DMS53 (cell line): Measurements from ENCODE around the gene MALRD1.
"Not testable (repeated sequence)": the region's sequence is repeated elsewhere in the genome, so short reads cannot be mapped to it uniquely, and the experiment has no call there.

Experiments used
- DNase-seq: peaks from one replicate; lab custom pipeline; 2025; lab: John Stamatoyannopoulos, UW

Gene MALRD1

DNA sequence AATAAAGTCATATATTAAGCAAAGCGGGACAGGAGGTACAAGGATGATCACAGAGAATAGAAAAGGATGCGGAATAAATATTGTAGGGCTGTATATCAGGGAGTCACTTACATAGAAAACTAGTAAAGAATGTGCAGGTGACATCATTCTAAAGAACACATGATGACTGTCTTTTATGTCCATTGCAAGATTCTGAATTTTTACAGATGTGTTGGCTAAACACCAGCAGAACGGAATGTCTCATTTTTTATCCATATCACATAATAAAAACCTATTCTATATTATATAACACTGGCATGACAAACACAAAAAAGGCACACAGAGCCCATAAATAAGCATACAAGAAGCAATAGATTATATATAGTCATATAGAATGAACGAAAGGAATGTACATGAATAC is 448.4 kb downstream of the MALRD1 start:
- no peak for DNase-seq

DNA sequence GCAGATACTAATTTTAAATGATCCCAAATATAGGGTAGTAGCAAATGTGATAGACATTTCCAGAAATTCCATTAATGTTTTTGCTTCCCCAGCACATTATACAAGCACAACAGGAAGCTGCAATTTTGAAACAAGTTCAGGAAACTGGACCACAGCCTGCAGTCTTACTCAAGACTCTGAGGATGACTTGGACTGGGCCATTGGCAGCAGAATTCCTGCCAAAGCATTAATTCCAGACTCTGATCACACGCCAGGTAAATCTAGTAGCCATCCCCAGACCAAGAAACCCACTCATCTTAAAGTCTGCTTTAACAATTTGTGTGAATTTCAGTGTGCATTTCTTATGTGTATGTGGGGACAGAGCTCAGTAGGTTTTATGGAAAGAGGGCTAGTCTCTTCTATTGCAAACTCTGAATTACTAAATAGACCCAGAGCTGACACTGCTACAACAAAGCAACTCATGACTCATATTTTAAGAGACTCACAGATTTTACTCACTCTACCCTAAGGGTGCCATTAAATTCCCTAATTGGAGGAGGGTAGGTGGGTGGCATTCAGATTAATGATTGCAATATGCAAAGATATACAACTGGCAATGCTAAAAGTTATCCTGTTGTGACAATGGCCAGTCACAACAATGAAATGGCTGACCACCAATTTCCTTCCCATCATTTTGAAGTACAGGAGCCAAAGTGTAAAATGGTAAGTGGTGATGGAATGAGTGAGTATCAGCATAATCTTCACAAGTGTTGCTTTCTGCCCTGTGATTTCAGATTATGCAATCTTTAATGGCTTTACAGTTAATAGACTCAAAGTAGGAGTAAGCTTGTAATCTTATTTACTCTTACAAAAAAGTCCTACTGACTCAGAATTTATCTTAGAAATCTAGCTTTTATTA is 450.0 kb downstream of the MALRD1 start:
- no peak for DNase-seq

DNA sequence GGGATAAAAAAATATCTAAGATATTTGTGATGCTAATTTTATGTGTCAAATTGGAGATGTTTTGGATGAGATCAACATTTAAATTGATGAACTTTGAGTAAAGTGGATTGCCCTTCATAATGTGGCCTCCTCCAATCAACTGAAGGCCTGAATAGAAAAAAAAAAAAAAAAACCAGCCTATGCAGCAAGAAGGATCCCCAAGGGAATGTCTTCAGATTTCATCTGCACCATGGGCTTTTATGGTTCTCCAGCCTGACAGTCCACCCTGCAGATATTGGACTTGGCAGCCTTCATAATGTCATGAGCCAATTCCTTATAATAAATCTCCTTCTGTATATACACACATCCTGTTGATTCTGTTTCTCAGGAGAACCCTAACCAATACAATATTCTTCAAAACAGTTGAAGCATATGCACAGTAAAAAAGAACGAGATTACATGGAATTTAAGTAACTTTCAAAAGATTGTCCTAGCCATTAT is 450.7 kb downstream of the MALRD1 start:
- no peak for DNase-seq

DNA sequence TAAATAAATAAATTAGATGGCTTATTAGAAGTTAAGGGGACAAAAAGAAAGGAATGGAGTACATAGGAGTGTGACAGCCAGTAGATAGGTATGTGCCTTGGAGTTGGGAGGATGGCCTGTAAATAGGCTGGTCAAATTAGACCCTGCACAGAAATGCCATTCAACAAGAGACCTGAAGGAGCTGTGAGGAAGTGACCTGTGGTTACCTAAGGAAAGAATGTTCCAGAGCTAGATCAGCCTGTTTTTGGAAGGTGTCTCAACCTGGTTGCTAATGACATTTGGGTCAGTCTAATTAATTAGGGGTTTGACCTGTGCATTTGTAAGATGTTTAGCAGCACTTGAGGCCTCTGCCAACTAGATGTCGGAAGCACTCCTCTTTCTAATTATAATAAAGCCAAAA is 452.4 kb downstream of the MALRD1 start:
- DNase-seq, result no peak

DNA sequence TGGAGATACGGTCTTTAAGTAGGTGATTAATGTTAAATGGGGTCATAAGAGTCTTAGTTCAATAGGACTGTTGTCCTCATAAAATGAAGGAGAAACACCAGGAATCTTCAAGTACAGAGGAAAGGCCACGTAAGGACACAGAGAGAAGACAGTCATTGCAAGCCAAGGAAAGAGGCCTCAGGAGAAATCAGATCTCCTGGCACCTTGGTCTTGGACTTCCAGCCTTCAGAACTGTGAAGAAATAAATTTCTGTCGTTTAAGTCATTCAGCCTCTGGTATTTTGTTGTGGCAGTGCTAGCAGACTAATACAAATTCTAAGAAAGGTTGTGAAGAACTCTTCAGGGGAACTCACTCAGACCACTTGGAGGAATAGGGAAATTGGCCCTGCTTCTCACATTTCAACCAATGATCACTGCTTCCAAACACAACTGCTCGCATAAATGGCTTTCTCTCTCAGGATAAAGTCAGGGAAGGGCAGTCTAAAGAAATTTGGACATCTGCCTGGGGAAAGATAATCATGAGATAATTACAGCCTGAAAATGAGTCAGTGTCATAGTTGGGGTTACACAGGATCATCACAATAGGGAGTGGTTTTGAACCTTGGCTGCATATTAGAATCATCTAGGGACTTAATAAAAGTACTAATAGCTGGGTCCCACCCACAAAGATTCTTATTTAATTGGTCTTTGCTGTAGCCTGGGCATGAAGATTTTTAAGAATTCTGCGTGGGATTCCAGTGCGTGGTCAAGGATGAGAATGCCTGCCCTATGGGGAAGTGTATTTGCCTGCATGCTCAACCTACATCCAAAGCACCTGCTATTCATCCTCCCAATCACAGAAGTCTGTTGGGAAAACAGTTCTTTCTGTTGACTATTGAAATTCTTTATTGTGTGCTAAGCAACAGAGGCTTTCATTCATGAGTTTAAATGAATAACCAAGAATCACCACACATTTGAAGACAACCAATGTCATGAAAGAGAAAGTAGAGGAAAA is 457.0 kb downstream of the MALRD1 start:
- no peak for DNase-seq

DNA sequence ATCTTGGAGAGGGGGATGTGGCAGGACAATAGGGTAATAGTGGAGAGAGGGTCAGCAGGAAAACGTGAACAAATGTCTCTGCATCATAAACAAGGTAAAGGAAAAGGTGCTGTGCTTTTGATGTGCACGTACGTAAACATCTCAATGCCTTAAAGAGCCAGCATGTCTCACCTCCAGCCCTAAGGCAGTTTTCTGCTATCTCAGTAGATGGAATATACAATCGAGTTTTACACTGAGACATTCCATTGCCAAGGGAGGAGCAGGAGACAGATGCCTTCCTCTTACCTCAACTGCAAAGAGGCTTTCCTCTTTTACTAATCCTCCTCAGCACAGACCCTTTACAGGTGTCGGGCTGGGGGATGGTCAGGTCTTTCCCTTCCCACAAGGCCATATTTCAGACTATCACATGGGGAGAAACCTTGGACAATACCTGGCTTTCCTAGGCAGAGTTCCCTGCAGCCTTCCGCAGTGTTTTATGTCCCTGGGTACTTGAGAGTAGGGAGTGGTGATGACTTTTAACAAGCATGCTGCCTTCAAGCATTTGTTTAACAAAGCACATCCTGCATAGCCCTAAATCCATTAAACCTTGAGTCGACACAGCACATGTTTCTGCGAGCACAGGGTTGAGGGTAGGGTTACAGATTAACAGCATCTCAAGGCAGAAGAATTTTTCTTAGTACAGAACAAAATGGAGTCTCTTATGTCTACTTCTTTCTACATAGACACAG is 461.6 kb downstream of the MALRD1 start:
- not testable (repeated sequence) for DNase-seq

DNA sequence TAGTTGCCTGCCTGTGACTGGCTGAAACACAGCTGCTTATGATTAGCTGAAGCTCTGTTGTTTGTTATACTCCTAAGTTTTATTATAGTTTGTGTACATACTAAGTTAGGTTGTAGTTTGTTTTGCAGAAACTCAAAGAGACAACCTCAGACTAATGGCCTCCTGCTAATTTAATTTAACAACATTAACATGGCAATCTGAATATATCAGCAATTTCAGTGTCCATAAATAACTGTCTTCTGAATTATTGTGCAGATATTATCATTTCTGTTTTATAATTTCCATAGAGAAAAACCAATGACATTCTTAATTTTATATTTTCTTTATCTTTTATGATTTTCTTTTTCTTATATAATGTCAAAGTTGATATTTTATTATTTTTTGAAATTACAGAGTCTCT is 469.5 kb downstream of the MALRD1 start:
- DNase-seq, result no peak

DNA sequence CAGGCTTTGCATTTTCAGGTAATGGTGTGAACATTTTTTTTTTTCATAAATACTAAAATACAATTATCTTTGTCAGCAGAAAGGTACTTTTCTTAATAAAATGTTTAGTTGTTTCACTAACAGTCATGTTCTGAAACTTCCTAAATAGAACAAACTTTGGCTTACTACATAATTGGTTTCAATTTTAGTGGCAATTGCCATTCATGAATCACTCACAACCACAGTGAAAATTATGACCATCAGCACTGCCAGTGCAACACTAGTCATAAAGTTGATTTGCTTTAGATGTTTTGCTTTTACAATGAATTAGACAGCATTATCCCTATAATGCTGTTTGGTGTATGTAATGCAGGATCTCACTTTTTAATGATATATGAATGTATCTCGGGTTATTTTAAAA is 470.0 kb downstream of the MALRD1 start:
- no peak for DNase-seq

DNA sequence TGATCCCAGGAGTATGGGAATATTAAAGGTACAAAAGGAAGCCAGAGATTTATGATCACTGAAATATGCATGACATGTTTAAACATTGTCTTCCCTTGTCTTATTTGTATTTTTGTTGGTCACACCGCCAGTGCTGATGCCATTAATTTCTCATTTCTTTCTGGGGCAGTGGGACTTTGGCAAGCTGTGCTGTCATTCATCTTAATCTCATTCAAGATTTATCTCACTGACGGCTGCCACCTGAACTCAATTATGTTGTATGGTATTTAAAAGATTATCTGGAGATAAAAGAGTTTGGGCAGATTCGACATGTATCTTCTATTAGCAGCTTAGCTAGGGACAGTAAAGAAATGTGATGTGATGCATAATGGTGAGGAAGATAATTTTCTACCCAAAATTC is 482.7 kb downstream of the MALRD1 start:
- no peak for DNase-seq

DNA sequence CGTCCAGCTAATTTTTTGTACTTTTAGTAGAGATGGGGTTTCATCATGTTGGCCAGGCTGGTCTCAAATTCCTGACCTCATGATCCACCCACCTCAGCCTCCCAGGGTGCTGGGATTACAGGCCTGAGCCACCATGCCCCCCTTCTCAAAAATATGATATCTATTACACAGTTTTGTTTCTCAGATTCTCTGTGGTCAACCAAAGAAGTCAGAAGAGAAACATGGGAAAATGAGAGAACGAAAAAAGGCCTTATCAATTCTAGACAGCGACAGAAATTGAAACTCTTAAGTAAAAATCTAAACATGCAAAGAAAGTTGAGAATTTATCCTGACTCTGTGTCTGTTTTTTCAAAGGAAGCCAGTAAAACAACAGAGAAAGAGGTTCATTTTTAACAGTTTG is 483.8 kb downstream of the MALRD1 start:
- no peak for DNase-seq

DNA sequence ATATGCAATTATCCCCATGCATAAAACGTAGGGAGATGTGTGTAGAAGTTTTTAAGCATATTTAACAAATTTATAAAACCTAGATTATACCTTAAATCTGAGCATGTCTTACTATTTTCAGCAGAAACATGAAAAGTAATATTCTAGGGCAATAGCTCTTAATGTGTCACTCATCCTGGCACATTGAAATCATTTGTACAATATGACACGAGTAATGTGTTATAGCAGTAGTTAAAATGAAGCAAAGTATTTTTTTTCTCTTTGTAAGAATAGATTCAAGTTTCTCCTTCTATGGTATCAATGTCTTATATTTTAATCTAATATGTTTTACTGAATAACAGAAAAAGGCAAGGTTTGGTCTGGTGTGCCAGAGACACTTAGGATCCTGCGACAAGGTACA is 492.7 kb downstream of the MALRD1 start:
- DNase-seq, result no peak

DNA sequence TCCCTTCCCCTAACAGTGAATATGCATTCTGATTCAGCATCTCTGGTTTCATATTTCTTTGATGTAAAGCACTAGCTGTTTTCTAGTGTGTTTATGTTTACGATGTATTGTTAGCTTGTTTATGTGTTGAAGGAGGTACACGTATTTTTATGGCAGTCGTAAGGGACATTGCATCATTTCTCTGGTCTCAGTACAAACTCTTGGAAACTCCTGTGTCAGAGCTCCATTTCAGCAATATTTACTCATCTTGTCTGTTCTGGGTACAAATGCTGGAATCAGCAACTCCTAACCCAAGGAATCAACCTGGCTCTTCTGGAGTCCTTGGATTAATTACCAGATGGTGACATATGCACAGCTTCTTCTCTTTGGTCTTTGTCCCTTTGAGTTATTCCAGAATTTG is 497.6 kb downstream of the MALRD1 start:
- no peak for DNase-seq

DNA sequence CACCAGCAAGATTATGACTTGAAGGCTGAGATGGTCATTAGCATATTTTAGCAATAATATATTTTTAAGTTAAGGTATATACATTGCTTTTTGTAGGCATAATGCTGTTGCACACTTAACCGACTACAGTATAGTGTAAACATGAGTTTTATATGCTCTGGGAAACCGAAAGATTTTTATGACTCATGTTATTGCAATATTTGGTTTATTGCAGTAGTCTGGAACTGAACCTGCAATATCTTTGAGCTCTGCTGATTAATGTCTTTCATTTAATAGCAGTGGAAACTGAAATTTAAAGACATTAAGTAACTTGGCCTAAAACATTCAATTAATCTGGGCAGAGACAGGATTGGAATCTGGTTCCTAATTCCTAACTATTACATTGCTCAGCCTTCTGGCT is 500.9 kb downstream of the MALRD1 start:
- no peak for DNase-seq

DNA sequence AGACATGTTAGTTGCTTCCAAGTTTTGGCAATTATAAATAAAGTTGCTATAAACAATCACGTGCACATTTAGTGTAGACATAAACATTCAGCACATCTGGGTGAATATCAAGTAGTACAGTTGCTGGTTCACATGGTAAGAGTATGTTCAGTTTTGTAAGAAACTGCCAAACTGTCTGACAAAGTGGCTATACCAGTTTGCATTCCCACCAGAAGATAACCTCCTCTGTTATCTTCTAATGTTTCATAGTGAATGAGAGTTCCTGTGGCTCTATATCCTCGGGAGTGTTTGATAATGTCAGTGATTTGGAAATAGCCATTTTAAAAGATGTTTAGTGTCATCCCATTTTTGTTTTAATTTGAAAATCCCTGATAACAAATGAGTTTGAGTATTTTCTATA is 508.1 kb downstream of the MALRD1 start:
- no peak for DNase-seq

DNA sequence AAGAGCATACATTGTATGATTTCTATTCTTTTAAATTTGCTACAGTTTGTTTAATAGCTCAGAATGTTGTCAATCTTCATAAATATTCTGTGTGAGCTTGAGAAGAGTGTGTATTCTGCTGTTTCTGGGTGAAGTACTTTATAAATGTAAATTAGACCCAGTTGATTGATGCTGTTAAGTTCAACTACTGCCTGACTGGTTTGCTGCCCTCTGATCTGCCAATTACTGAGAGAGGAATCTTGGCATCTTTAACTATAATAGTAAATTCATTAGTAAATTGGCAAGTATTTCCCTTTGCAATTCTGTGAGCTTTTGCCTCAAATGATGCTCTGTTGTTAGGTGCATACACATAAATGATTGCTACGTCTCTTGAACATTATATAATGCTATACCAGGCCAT is 512.6 kb downstream of the MALRD1 start:
- no peak for DNase-seq

DNA sequence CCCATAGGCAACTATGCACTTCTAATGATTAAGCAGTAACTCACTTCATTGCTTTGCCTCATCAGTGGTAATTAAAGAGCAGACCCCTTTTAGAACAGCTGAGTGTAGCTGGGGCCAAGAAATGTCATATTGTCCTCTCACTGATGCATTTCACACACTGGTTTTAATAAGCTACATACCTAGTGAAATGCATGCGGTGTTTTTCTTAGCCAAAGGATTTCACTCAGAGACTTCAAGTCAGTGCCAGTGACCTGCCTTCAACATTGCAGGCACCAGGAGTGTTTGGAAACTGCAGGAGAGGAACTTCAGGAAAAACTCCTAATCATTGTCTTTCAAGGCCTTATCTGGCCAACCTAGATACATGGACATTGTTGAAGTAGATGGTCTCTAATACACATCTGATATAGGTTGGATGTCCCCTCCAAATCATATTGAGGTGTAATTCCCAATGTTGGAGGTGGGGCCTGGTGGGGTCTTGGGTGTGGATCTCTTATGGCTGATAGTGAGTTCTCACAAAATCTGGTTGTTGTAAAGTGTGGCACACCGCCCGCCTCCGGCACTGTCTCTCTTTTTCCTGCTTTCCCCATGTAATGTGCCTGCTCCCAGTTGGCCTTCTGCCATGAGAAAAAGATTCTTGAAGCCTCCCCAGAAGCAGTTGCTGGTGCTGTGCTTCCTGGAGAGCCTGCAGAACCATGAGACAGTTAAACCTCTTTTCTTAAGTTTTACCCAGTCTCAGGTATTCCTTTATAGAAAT is 515.0 kb downstream of the MALRD1 start:
- DNase-seq, result no peak

DNA sequence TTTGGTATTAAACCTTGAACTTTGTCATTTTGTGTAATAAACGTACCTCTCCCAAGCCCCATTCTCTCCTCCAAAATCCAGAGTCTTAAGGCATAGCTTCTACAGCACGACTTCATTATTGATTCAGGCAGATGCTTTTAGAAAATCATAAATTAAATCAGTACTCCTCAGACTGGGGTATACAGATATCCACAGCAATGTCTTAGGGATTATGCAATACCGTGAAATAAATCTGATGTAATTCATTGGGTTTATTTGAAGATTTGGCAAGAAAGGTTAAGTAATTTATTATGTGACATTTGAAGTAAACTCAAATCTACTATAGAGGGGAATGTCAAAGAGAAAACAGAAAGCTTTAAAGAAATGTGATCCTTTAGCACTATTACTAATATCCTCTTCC is 521.5 kb downstream of the MALRD1 start:
- DNase-seq, result no peak

DNA sequence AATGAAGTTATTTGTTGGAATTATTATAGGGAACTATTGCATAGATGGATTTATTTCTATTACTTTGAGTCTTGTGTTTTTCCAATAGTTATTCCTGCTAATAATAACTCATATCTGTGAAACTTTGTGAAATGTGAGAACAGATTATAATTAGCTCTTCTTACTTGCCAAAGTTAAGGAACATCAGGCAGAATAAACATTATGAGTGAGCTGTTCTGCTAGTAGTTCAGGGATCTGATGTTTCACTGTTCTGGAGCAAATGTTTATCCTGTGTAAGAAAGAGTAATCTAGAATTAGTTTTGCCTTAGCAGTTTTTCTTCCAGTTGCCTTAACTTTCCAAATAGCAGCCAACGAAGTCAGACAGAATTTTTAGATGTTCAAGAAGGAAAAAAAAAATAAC is 522.4 kb downstream of the MALRD1 start:
- DNase-seq, result no peak

DNA sequence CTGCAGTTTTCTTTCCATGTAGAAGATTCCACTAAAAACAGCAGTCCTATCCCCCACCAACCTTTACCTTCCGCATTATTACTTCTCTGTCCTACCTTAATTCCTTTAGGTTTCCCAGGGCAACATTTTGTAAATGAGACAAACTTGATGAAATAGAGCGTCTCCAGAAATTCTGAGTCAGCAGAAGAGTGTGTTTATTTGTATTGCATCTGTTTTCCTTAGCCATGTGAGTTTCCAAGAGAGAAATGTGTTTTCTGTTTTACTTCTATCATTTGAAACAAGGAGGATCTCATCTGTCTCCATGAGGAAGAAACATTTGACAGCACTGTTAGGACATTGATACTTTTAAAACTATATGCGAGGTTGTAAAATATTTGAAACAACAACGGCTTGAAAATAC is 523.5 kb downstream of the MALRD1 start:
- no peak for DNase-seq

DNA sequence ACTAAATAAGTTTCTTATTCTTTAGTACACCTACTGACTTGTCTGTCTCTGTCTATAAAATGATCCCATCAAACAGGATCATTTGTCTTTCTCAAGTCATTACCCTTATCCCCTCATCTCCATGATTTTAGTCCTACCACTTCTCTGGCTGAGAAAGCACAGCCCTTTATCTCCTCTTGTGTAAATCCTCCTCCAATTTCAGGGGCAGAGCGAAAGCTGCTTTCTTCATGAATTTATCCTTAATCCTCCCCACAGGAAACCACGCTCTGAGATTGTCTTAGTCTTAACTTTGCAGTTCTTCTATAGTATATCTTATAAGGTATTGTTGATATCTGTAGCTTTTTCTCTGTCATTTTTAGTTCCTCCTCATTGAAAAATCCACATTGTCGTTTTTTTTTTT is 528.0 kb downstream of the MALRD1 start:
- no peak for DNase-seq

DNA sequence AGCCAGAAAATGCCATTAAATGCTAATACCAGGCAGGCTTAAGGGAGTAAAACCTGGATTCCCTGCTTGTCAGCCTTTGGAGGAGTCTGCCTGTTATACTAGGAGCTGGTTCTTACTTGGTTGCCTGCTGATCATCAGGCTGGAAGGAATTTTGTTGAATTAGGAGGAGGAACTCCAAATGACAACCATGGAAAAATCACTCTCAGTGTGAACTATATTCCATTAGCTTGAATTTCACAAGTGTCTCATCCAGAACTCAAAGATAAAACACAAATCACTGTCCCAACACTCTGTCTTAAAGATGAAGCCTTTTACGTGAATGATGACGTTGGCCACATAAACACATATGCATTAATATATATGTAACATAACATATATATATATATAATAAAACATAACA is 528.8 kb downstream of the MALRD1 start:
- DNase-seq, result no peak
